Endothelial cell of umbilical vein (primary cell): ENCODE results near the gene YBX1.

ENCODE experiments used
- POLR2A ChIP-seq: IDR thresholded peaks from 2 replicates; pipeline ENCODE4 v1.6.1; 2012; ENCODE audit warnings: low read depth, mild to moderate bottlenecking, control low read depth, low read length
- POLR2AphosphoS5 ChIP-seq: IDR thresholded peaks from 2 replicates; pipeline ENCODE4 v1.6.1; 2012; ENCODE audit warnings: low read depth, mild to moderate bottlenecking, control low read depth, low read length, moderate library complexity; ENCODE audit not compliant: insufficient read depth

DNA sequence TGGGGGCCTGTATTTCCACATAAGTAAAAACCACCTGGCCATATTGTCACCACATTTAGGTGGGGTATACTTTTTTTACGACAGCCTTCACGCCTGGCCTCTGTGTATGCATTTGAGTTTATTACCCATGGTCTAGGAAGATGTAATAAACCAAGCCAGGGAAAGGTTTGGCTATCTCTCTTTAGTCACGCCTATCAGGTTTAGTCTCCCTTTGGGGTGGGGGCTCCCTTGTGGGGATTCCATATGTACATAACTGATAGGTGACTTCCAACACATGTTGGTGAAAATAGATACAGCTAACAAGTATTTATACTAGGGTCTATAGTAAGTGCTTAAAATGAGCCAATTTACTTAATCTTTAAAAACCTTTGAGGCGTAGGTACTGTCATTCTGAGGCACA is 4.2 kb downstream of the YBX1 start:
- TF ChIP-seq POLR2A (no peak), POLR2AphosphoS5 (no peak)
